Muscle of arm (tissue), 12 donors: ENCODE results near the gene ATP13A5. TPM values are rescaled to one million over a fixed set of nuclear protein-coding genes. Genes with fewer than 3 reads are reported as not detected.

Source experiments
- DNase-seq: peaks from one replicate; pipeline ENCODE4 v3.0.0-alpha.2; 2013
- polyA plus RNA-seq, 12 donors: library from polyadenylated mRNA; unstranded; fragments of 120-200 nt; gene quantifications; one replicate each; pipeline ENCODE4 v1.2.1, GENCODE V29; 2013; ENCODE audit not compliant: insufficient read length in 12 of 12

ATP13A5 gene
- polyA plus RNA-seq, 12 donors = 0.17 to 1.8 (median 0.56) TPM; not detected in 2

DNA sequence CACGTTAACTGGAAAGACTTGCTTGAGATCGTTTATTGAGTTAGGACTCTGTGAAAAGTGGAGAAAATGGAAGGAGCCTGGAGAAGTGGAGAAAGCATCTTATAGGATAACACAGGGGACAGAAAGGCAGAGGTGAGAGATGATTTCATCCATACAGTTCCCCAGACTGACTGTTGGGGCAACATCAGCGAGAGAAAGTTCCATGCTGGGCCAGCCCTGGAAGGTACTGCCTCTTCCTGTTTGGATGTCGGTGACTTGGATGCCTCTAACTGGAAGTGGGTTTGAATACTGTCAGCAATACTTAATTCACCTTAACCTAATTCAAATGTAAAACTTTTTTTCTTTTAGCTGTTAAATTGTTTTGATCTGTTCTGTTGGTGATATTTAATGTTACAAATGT is 32.3 kb downstream of the ATP13A5 start:
- no peak for DNase-seq

- DNase-seq = no peak
These were observed 33.1 kb downstream of the ATP13A5 start for GRCh38 chr3:193345431-193345830.

DNA sequence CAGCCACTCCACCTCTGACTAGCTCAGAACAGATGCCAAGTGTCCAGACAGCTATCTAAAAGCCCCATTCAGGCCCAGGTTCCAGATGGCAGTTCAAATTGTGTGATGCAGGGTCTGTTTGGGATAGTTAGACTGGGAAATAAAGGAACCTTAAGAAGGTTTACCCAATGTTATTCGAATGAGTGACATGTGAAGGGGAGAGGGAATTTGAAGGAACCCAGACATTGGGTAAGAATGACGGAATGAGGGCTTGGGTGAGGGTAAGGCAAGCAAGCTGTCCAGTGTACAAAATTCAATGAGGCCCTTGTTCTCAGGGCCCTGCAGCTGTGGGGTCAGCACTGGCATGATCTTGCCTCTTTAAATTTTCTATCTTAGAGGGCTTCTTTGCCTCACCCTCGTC is 34.1 kb downstream of the ATP13A5 start:
- DNase-seq = no peak

- DNase-seq = no peak
These were observed 34.8 kb downstream of the ATP13A5 start for GRCh38 chr3:193343726-193344222.

DNA sequence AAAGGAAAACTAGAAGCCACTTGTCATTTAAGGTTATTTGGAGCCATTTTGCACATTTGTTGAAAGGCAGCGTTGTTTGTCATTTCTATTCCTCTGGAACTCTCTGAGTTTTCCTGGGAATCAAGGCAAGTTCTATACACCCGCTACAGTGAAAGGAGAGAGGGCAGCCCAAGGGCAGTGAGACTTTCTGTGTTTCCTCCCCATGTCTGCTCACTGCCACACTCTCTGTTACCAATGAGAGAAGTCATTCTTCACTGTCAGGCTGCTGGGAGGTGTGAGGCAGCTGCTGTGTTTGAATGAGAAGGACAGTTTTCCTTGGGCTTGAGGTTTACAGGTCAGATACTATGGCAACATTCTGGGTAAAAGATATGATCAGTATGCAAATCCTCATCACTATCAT is 36.0 kb downstream of the ATP13A5 start:
- DNase-seq = no peak

DNA sequence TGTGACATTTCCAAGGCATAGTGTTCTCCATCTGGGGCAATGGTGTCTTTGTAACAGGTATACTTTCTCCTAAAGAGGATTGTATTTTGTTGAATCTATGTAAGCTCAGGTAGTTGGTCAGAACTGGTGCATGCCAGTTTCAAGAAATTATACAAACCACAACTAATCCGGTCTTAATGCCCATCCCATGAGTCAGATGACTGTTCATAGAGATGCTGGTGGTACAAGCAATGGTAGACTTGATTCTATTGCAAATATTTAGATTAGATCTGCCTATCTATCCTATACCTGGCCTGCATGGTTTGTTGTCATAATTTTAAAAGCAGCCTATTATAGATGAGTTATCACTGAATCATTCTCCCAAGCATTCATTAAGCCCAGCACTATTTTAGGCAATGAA is 43.5 kb downstream of the ATP13A5 start:
- no peak for DNase-seq

GRCh38 chr3:193333229-193333628 is 45.3 kb downstream of the ATP13A5 start:
- no peak for DNase-seq

DNA sequence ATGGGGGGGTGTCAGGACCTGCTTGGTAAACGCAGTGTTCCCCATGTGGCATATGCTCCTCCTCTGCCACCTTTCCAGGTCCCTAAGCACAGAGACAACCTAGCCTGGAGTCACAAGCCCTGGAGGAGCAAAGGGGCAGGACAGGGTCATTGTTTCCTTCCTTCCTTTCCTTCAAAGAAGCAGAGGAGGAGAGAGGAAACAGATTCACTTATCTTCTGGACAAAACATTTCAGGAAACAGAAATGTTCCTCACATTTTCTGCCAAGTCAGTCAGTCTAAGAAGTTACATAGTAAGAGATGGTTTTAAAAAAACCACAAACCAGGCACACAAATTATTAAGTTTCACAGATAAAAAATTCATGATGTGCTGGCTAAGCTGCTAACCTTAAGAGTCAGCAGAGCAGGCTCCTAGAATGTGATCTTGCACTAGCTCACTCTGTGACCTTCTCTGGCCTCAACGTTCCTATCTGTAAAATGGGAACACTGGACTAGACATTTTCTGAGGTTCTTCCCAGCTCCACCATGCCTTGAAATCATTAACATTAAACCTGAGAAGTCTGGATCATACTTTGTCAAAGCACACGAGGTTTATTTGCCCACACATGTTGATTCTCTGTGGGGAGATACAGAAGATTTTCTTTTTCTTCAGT is 47.9 kb downstream of the ATP13A5 start:
- DNase-seq = no peak

- DNase-seq = peak; percentile 14
These were observed 60.8 kb downstream of the ATP13A5 start for GRCh38 chr3:193317682-193318300.

DNA sequence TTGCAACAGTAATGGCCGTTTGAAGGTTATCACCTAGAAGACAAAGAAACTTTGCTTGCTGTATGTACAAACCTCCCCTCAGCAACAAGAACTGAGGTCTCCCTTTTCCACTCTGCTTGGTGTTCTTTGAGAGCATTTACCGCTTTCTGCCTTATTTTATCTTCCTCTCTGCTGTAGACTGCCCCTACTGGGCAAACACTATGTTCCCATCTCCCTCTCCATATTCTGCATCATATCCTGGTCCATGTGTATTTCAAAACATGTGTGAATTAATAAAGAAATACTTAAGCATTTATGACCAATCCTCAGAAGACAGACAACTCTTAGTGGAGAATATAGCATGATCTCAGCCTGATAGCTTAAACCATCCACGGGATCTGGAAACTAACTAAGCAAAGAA is 64.4 kb downstream of the ATP13A5 start:
- no peak for DNase-seq

DNA sequence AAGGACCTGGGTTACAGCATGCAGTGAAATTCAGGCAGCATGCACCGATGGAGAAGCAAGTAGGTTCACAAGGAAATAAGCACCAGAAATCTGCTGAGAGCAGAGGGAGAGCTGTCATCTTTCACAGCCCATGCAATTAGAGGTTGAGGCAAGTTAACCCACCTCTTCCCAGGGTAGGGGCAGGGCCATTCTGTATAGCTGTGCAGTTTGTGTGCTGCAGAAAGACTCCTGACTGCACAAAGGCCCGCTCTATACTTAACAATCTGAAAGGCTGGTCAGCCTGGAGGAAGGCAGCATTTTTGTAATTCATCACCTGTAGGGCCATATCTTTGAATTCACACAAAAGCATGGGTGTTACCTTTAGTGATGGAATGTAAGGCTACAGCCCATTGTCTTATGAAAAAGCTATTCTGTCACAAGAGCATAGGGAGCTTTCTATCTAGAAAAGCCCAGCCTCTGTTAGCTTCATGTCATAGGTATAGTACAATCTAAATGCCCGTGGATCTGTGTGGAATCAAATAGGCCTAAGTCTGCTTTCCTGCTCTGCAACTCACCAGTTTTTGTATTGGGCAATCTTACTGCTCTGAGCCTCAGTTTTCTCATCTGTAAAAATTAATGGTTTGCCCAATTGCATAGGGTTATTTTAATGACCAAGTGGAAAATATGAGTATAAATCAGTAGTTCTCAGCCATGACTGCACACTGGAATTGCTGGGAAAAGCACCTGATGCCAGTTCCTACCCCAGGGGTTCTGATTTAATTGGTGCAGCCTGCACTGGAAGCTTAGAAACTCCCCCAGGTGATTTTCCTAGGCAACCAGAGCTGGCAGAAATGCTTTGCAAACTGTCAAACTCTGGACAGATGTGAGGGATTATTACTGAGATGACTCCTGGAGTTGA is 65.2 kb downstream of the ATP13A5 start:
- DNase-seq = no peak

- no peak for DNase-seq
These were observed 67.4 kb downstream of the ATP13A5 start for GRCh38 chr3:193310914-193311723.

- DNase-seq = no peak
These were observed 73.2 kb downstream of the ATP13A5 start for GRCh38 chr3:193305356-193305755.

- no peak for DNase-seq
These were observed 77.1 kb downstream of the ATP13A5 start for GRCh38 chr3:193301433-193301832.

GRCh38 chr3:193297421-193297820 is 81.1 kb downstream of the ATP13A5 start:
- no peak for DNase-seq

- no peak for DNase-seq
These were observed 82.6 kb downstream of the ATP13A5 start for GRCh38 chr3:193295985-193296384.

DNA sequence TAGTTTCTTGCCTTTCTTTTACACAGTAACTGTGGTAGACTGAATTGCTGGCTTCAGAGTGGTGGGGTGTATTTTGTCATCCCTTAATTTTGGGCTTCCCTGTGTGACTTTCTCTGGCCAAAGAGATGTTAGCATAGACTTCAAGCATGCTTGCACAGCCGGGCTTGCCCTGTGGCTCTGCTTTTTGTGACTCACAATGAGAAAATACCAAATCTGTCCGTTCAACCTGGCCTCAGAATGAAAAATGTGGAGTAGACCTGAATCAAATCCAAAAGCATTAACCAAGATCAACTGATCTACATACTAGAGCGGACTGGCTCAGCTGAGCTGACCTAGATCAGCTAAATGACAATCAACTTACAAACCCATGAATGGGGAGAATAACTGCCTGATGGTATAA is 86.2 kb downstream of the ATP13A5 start:
- DNase-seq = no peak

GRCh38 chr3:193271101-193271840 is 107.3 kb downstream of the ATP13A5 start:
- DNase-seq = no peak

DNA sequence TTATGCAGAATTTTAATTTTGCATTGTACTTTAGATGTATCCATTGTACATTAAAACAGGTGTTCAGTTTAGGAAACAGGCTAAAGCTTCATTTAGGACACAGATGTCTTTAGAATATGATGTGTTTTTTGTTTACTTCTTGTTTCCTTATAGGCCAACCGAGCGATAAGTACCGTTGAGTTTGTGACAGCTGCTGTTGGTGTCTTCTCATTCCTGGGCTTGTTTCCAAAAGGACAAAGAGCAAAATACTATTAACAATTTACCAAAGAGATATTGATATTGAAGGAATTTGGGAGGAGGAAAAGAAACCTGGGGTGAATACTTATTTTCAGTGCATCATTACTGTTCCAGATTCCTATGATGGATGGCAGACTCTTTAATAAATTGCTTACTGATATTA is 108.1 kb downstream of the ATP13A5 start:
- DNase-seq = no peak

DNA sequence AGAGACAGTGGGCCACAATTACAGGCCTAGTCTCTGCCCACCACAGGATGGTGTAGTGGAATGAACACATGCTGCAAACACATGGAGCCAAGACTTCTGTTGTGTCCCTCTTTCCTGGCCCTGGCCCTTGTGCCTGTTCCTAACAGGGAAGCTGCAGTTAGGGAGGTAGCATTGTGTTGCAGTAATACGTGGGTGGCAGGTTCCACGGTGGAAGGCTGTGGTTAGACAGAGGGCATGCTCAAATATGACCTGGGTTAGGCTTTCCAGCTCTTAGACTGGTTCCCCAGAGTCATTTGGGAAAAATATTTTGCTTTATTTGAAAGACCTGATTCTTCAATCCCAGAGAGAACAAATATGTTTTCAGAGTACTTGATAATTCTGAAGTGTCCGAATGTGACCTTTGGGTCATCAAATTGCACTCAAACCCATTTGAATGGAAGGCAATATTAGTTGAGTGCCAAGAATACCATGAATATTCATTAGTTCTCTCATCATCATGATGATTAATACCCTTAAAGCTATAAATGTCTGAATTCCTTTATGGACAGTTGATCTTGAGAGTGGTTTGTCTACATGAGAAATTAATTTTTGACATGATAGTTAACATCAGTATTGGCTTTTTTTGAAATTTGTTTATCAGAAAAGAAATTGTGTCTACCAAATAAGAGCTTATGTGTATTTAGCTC is 109.1 kb downstream of the ATP13A5 start:
- no peak for DNase-seq
